IMR-90 (cell line): Measurements from ENCODE around the gene GALNT7. TPM values are rescaled to one million over a fixed set of nuclear protein-coding genes. Genes with fewer than 3 reads are reported as not detected.
A peak's percentile ranks its signal among the peaks of the same experiment; 100 is the strongest.

Source experiments
- ATAC-seq: fragments of 200-7000 bp; cut with Tn5 transposase; 2 replicates; pipeline ENCODE4 v1.9.1; 2020; ENCODE audit warnings: low read depth, mild to moderate bottlenecking, moderate library complexity
- BruUV-seq: library from RNA; stranded (reverse); fragments of 400-500 nt; replicated peaks from 2 replicates; lab custom pipeline; 2021; lab: Mats Ljungman, UMichigan
- CTCF ChIA-PET: fragments of 300-600 bp; formaldehyde crosslinking; extraction: SDS; loops from one replicate; lab custom pipeline; 2021; ENCODE audit warnings: antibody characterized with exemption; lab: Yijun Ruan, JAX
- POLR2A ChIA-PET: fragments of 300-600 bp; sonication (Branson Sonifier 250); formaldehyde crosslinking; loops from one replicate; lab custom pipeline; 2022; ENCODE audit warnings: antibody characterized with exemption; ENCODE audit not compliant: unreplicated experiment; lab: Charles Lee
- DNase-seq: peaks from one replicate; pipeline ENCODE4 v3.0.0; 2013
- H2AFZ ChIP-seq: replicated peaks from 2 replicates; pipeline ENCODE3; 2013; ENCODE audit warnings: low read length, mild to moderate bottlenecking; ENCODE audit not compliant: poor library complexity
- H2AK5ac ChIP-seq: 2 replicates; pipeline ENCODE4 v1.6.1; 2013; ENCODE audit warnings: low read depth, low read length, inconsistent platforms
- H2AK9ac ChIP-seq: replicated peaks from 2 replicates; pipeline ENCODE3; 2013; ENCODE audit warnings: mild to moderate bottlenecking, low read depth, low read length, moderate library complexity; ENCODE audit not compliant: poor library complexity
- H2BK120ac ChIP-seq: 2 replicates; pipeline ENCODE4 v1.6.1; 2013; ENCODE audit warnings: low read depth, low read length, inconsistent platforms
- H2BK15ac ChIP-seq: 3 replicates; pipeline ENCODE4 v1.6.1; 2013; ENCODE audit warnings: low read depth, low read length, inconsistent platforms
- H2BK20ac ChIP-seq: 2 replicates; pipeline ENCODE4 v1.6.1; 2013; ENCODE audit warnings: low read depth, mild to moderate bottlenecking, inconsistent platforms, low read length, moderate library complexity
- H2BK5ac ChIP-seq: 2 replicates; pipeline ENCODE4 v1.6.1; 2013; ENCODE audit warnings: mild to moderate bottlenecking, low read depth, low read length, inconsistent platforms; ENCODE audit not compliant: poor library complexity, severe bottlenecking
- H3K14ac ChIP-seq: replicated peaks from 2 replicates; pipeline ENCODE4 v1.6.1; 2013; ENCODE audit warnings: low read depth, low read length, inconsistent platforms
- H3K18ac ChIP-seq: 2 replicates; pipeline ENCODE4 v1.6.1; 2013; ENCODE audit warnings: low read depth, low read length, control low read depth
- H3K23ac ChIP-seq: 2 replicates; pipeline ENCODE4 v1.6.1; 2013; ENCODE audit warnings: low read depth, low read length, inconsistent platforms
- H3K27ac ChIP-seq: 2 replicates; pipeline ENCODE4 v1.5.1; 2013; ENCODE audit warnings: mild to moderate bottlenecking, control low read depth, low read length; ENCODE audit not compliant: insufficient read depth
- H3K27me3 ChIP-seq: 2 replicates; pipeline ENCODE4 v1.6.1; 2013; ENCODE audit warnings: low read length; ENCODE audit not compliant: control insufficient read depth, insufficient read depth
- H3K36me3 ChIP-seq: 2 replicates; pipeline ENCODE4 v1.6.1; 2013; ENCODE audit warnings: low read length, mixed read lengths; ENCODE audit not compliant: control insufficient read depth, insufficient read depth
- H3K4ac ChIP-seq: 2 replicates; pipeline ENCODE4 v1.6.1; 2013; ENCODE audit warnings: low read depth, low read length, inconsistent platforms
- H3K4me1 ChIP-seq: 2 replicates; pipeline ENCODE4 v1.6.1; 2013; ENCODE audit warnings: low read length, mixed read lengths; ENCODE audit not compliant: control insufficient read depth, insufficient read depth
- H3K4me2 ChIP-seq: 2 replicates; pipeline ENCODE4 v1.6.1; 2013; ENCODE audit warnings: low read depth, mild to moderate bottlenecking, control low read depth, low read length, moderate library complexity
- H3K4me3 ChIP-seq: 2 replicates; pipeline ENCODE4 v1.5.1; 2013; ENCODE audit warnings: low read depth, mild to moderate bottlenecking, control low read depth, low read length, moderate library complexity; ENCODE audit not compliant: insufficient read depth
- H3K56ac ChIP-seq: 2 replicates; pipeline ENCODE4 v1.6.1; 2013; ENCODE audit warnings: low read length, inconsistent platforms; ENCODE audit not compliant: insufficient read depth; ENCODE audit errors: extremely low read depth
- H3K79me1 ChIP-seq, 2 experiments: 2 replicates each; pipeline ENCODE4 v1.6.1; 2013; ENCODE audit warnings: low read length in 2 of 2, inconsistent platforms in 1 of 2, low read depth in 1 of 2
- H3K9ac ChIP-seq: 2 replicates; pipeline ENCODE4 v1.6.1; 2013; ENCODE audit warnings: low read depth, low read length, control low read depth
- H3K9me1 ChIP-seq: 2 replicates; pipeline ENCODE4 v1.6.1; 2013; ENCODE audit warnings: low read length, inconsistent platforms; ENCODE audit not compliant: insufficient read depth
- H3K9me3 ChIP-seq: 2 replicates; pipeline ENCODE4 v1.6.1; 2013; ENCODE audit warnings: low read length; ENCODE audit not compliant: control insufficient read depth, insufficient read depth
- H4K20me1 ChIP-seq: 2 replicates; pipeline ENCODE4 v1.6.1; 2013; ENCODE audit warnings: low read length, inconsistent platforms; ENCODE audit not compliant: insufficient read depth
- H4K5ac ChIP-seq: 2 replicates; pipeline ENCODE4 v1.6.1; 2013; ENCODE audit warnings: mild to moderate bottlenecking, low read depth, low read length, control low read depth
- H4K8ac ChIP-seq, 2 experiments: 2 replicates each; pipeline ENCODE4 v1.6.1; 2013; ENCODE audit warnings: low read depth in 2 of 2, low read length in 2 of 2, control low read depth in 1 of 2, inconsistent platforms in 1 of 2
- H4K91ac ChIP-seq: 2 replicates; pipeline ENCODE4 v1.6.1; 2013; ENCODE audit warnings: low read depth, low read length, inconsistent platforms; ENCODE audit not compliant: insufficient read depth
- BHLHE40 ChIP-seq: fragments of 150-350 bp; IDR thresholded peaks from 2 replicates; pipeline ENCODE4 v1.6.1; 2016; ENCODE audit warnings: mild to moderate bottlenecking, low read depth, low read length
- CHD1 ChIP-seq: IDR thresholded peaks from 2 replicates; pipeline ENCODE4 v1.6.1; 2012; ENCODE audit warnings: low read depth, low read length, improper control_type of control experiment
- FOS ChIP-seq: fragments of 150-350 bp; IDR thresholded peaks from 2 replicates; pipeline ENCODE4 v1.6.1; 2016; ENCODE audit warnings: low read depth, low read length
- MAZ ChIP-seq: IDR thresholded peaks from 2 replicates; pipeline ENCODE4 v1.6.1; 2012; ENCODE audit warnings: low read depth, mild to moderate bottlenecking, low read length, improper control_type of control experiment, moderate library complexity, borderline replicate concordance
- NFE2L2 ChIP-seq: fragments of 150-350 bp; IDR thresholded peaks from 2 replicates; pipeline ENCODE4 v1.6.1; 2016; ENCODE audit warnings: low read depth, mild to moderate bottlenecking, low read length
- RAD21 ChIP-seq: IDR thresholded peaks from 2 replicates; pipeline ENCODE4 v1.6.1; 2012; ENCODE audit warnings: low read length, improper control_type of control experiment
- RCOR1 ChIP-seq: IDR thresholded peaks from 2 replicates; pipeline ENCODE4 v1.6.1; 2012; ENCODE audit warnings: mild to moderate bottlenecking, low read length, improper control_type of control experiment; ENCODE audit not compliant: insufficient replicate concordance
- WGBS, 2 experiments: methylation state at CpG; one replicate each; pipeline versions ENCODE4 v1.1.5 to v1.1.7; 2013; ENCODE audit warnings: missing lambda C conversion rate in 2 of 2; ENCODE audit not compliant: insufficient read length in 1 of 2; ENCODE audit errors: extremely low coverage in 2 of 2; 5-methylcytosine and 5-hydroxymethylcytosine counted together
- dilution Hi-C: fragments of 300-500 bp; cut with HindIII; formaldehyde crosslinking; loops from one replicate; pipeline ENCODE4 v1.14.3; 2018; ENCODE audit warnings: low sequenced_read_pairs; ENCODE audit not compliant: unreplicated experiment
- in situ Hi-C: fragments of 300-500 bp; cut with MboI; formaldehyde crosslinking; loops from 3 replicates; pipeline ENCODE4 v1.14.3; 2019; ENCODE audit warnings: low sequenced_read_pairs, inconsistent platforms, mixed read lengths
- intact Hi-C: fragments of 100-400 bp; cut with micrococcal nuclease; formaldehyde crosslinking; loops from 2 replicates; pipeline ENCODE4 v1.10.0; 2022
- polyA plus RNA-seq, 3 experiments: library from polyadenylated mRNA; depleted of rRNA; stranded (reverse); fragments of >200 nt; gene quantifications; 2 replicates each; pipeline ENCODE4 v1.2.3, GENCODE V29; 2012; ENCODE audit warnings: low replicate concordance in 1 of 3
- total RNA-seq: library from RNA; depleted of rRNA; stranded (reverse); fragments of >200 nt; gene quantifications from 2 replicates; pipeline ENCODE4 v1.2.3, GENCODE V29; 2012
- TF ChIP-seq, protein P1 (sequence below): fragments of 150-350 bp; IDR thresholded peaks from 2 replicates; pipeline ENCODE4 v1.6.1; 2017; ENCODE audit warnings: mild to moderate bottlenecking, antibody characterized with exemption, low read length, low read depth
- TF ChIP-seq, protein P2 (sequence below): fragments of 150-350 bp; IDR thresholded peaks from 2 replicates; pipeline ENCODE4 v1.6.1; 2016; ENCODE audit warnings: low read depth, mild to moderate bottlenecking, low read length, moderate library complexity, borderline replicate concordance

Gene GALNT7
- total and polyA plus RNA-seq, 2 of the 4 experiments (the other 2 are of a cell fraction) = 19.1 to 31.2 TPM

DNA sequence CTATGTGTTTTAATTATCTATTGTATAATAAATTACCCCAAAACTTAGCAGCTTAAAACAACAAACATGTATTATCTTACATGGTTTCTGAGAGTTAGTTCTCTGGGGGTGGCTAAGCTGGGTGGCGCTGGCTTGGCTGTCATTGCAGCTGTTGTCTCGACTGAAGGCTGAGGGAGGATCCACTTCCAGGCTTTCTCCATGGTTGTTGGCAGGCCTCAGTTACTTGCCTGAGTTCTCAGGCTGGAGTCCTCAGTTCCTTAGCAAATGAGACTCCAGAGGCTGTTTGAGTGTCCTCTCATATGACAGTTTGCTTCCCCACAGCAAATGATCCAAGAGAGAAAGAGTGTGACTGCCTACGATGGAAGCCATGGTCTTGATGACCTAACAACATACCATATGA is 23.5 kb upstream of the GALNT7 start:
- Histone ChIP-seq H2BK5ac (no peak overlapping the region), H2BK15ac (no peak overlapping the region), H4K5ac (no peak overlapping the region), H4K20me1 (no peaks in the 10 kb centered on the region), H3K23ac (no peak overlapping the region), H3K4me1 (no peaks in the 10 kb centered on the region), H2BK20ac (no peak overlapping the region), H3K14ac (no peak overlapping the region), H4K91ac (no peak overlapping the region), H3K18ac (no peak overlapping the region), H3K79me1 (no peaks in the 10 kb centered on the region), H3K9me3 (no peaks in the 10 kb centered on the region), H2AFZ (peak overlapping the region; percentile 6), H2AK5ac (no peak overlapping the region), H3K27ac (no peak overlapping the region), H2AK9ac (no peak overlapping the region), H3K4me2 (no peak overlapping the region), H3K27me3 (no peaks in the 10 kb centered on the region), H3K56ac (no peak overlapping the region), H4K8ac (no peak overlapping the region), H3K4me3 (no peak overlapping the region), H3K9me1 (no peaks in the 10 kb centered on the region), H3K4ac (no peak overlapping the region), H3K36me3 (no peaks in the 10 kb centered on the region), H2BK120ac (no peak overlapping the region; the same call in 1 of the 2 replicates), H3K9ac (no peak overlapping the region)
- dilution Hi-C loops (no loop called here), intact Hi-C loops (loop anchor here (10.0 kb wide), 1 partner anchor 1380 kb away; the partner anchor contains the start of gene HPGD), in situ Hi-C loops (no loop called here)
- DNase-seq (no peak), ATAC-seq (no peak)
- 60% methylated on average over 1 of the region's 3 CpGs; no CpG with 5 or more reads in 1 of the 2 experiments for WGBS, 2 experiments
- TF ChIP-seq RAD21 = no peak
- TF ChIP-seq CHD1 = no peak
- no peak for TF ChIP-seq NFE2L2
- TF ChIP-seq BHLHE40 = no peak
- TF ChIP-seq, protein P1, sequence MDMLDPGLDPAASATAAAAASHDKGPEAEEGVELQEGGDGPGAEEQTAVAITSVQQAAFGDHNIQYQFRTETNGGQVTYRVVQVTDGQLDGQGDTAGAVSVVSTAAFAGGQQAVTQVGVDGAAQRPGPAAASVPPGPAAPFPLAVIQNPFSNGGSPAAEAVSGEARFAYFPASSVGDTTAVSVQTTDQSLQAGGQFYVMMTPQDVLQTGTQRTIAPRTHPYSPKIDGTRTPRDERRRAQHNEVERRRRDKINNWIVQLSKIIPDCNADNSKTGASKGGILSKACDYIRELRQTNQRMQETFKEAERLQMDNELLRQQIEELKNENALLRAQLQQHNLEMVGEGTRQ = no peak
- TF ChIP-seq MAZ = no peak
- TF ChIP-seq, protein P2, sequence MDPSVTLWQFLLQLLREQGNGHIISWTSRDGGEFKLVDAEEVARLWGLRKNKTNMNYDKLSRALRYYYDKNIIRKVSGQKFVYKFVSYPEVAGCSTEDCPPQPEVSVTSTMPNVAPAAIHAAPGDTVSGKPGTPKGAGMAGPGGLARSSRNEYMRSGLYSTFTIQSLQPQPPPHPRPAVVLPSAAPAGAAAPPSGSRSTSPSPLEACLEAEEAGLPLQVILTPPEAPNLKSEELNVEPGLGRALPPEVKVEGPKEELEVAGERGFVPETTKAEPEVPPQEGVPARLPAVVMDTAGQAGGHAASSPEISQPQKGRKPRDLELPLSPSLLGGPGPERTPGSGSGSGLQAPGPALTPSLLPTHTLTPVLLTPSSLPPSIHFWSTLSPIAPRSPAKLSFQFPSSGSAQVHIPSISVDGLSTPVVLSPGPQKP = no peak
- TF ChIP-seq RCOR1 = no peak
- TF ChIP-seq FOS = no peak
- CTCF ChIA-PET = no interaction called here
- BruUV-seq = no TSS peak
- POLR2A ChIA-PET = no interaction called here
